Aorta (tissue), 5 donors: ENCODE data around the gene ALKBH7. TPM values are rescaled to one million over a fixed set of nuclear protein-coding genes. Genes with fewer than 3 reads are reported as not detected.

Source experiments
- ATAC-seq: fragments of 200-7000 bp; cut with Tn5 transposase; one replicate; pipeline ENCODE4 v1.9.1; 2022; ENCODE audit warnings: moderate library complexity; ENCODE audit not compliant: low FRiP score
- DNase-seq, 2 donors: peaks; one replicate each; pipeline ENCODE4 v3.0.0-alpha.2; 2020
- H3K27ac ChIP-seq, 2 donors: one replicate each; pipeline ENCODE4 v1.5.1; 2013; ENCODE audit warnings: low read length in 2 of 2, mild to moderate bottlenecking in 2 of 2, moderate library complexity in 2 of 2, control low read depth in 1 of 2, inconsistent platforms in 1 of 2, low read depth in 1 of 2
- H3K27me3 ChIP-seq, 2 donors: one replicate each; pipeline ENCODE4 v1.6.1; 2013; ENCODE audit warnings: control low read depth in 1 of 2, low read length in 1 of 2, mild to moderate bottlenecking in 1 of 2, moderate library complexity in 1 of 2; ENCODE audit not compliant: insufficient read depth in 2 of 2, control insufficient read depth in 1 of 2
- H3K36me3 ChIP-seq, 2 donors: one replicate each; pipeline ENCODE4 v1.6.1; 2013; ENCODE audit warnings: control low read depth in 1 of 2, low read length in 1 of 2, mild to moderate bottlenecking in 1 of 2; ENCODE audit not compliant: insufficient read depth in 2 of 2, control insufficient read depth in 1 of 2
- H3K4me1 ChIP-seq, 2 donors: one replicate each; pipeline ENCODE4 v1.6.1; 2013; ENCODE audit warnings: low read length in 2 of 2, control low read depth in 1 of 2, mild to moderate bottlenecking in 1 of 2, moderate library complexity in 1 of 2; ENCODE audit not compliant: insufficient read depth in 2 of 2, control insufficient read depth in 1 of 2
- H3K4me3 ChIP-seq, 2 donors: one replicate each; pipeline ENCODE4 v1.5.1; 2013; ENCODE audit warnings: low read length in 2 of 2, control low read depth in 1 of 2, mild to moderate bottlenecking in 1 of 2
- H3K9me3 ChIP-seq: one replicate; pipeline ENCODE4 v1.6.1; 2013; ENCODE audit warnings: mild to moderate bottlenecking, low read length; ENCODE audit not compliant: control insufficient read depth
- WGBS, 2 donors: extraction: QIAGEN DNeasy Blood & Tissue Kit; methylation state at CpG; one replicate each; pipeline ENCODE4 v1.1.7; 2013; 5-methylcytosine and 5-hydroxymethylcytosine counted together
- intact Hi-C, 2 donors: fragments of 100-400 bp; cut with DNase I; formaldehyde crosslinking; loops; one replicate each; pipeline versions ENCODE4 v1.14.2 to v1.15.0; 2022
- polyA plus RNA-seq, 2 donors: library from polyadenylated mRNA; stranded (reverse); fragments of 200-250 nt; gene quantifications; one replicate each; pipeline ENCODE4 v1.2.3, GENCODE V29; 2013
- total RNA-seq, 2 donors: library from RNA; stranded (reverse); fragmentation: NEBNext Ultra II Directional; extraction: Animal tissue kit (Norgen Biotek cat#: 25700); gene quantifications; one replicate each; pipeline ENCODE4 v1.2.1, GENCODE V29; 2021
- donor health status: healthy with polysubstance abuse.
- donor health status: Bipolar disorder and iron deficiency.
- donor health status: DM: no; HTN: no; CAD: no.
- donor health status: DM: no; HTN: no; CAD: no.
- donor health status: DM: yes; HTN: yes; CAD: no.

Gene ALKBH7
- total and polyA plus RNA-seq, 4 donors: 36.5 to 124 (median 66.1) TPM

DNA sequence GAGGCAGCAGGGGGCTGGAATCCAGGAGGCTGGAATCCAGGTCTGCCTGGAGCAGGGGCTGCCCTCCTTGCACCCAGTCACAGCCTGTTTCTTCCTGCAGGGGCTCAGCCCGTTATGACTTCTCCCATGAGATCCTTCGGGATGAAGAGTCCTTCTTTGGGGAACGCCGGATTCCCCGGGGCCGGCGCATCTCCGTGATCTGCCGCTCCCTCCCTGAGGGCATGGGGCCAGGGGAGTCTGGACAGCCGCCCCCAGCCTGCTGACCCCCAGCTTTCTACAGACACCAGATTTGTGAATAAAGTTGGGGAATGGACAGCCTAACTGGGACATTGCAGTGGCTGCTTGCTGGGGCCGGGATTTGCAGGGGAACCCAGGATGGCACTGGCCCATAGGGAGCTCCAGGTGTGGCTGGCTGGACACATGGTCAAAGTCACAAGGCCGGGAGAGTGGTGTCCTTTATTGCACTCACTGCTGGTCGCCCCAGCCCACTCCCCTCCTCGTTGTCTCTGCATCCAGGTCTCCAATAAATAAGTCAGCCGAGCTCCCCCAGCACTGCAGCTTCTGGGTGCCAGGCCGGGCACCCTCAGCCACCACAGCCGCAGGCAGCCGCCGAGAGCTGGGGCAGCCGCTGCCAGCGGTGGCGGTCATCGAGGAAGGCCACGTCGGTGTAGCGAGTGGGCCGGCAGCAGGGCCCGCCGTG, 2.3 kb downstream of the ALKBH7 start:
- H3K4me3 ChIP-seq: no peak overlapping the region
- intact Hi-C loops: no loop called here
- H3K4me1 ChIP-seq: no peaks in the 10 kb centered on the region
- no peak for ATAC-seq
- WGBS, 2 donors: 87% methylated on average over 29 of the region's 29 CpGs
- H3K27ac ChIP-seq: no peak overlapping the region
- no peaks in the 10 kb centered on the region for H3K9me3 ChIP-seq
- no peak for DNase-seq
- H3K36me3 ChIP-seq: peaks cover 0 to 2% of the 10 kb centered on the region in 2 donors
- H3K27me3 ChIP-seq: no peaks in the 10 kb centered on the region

DNA sequence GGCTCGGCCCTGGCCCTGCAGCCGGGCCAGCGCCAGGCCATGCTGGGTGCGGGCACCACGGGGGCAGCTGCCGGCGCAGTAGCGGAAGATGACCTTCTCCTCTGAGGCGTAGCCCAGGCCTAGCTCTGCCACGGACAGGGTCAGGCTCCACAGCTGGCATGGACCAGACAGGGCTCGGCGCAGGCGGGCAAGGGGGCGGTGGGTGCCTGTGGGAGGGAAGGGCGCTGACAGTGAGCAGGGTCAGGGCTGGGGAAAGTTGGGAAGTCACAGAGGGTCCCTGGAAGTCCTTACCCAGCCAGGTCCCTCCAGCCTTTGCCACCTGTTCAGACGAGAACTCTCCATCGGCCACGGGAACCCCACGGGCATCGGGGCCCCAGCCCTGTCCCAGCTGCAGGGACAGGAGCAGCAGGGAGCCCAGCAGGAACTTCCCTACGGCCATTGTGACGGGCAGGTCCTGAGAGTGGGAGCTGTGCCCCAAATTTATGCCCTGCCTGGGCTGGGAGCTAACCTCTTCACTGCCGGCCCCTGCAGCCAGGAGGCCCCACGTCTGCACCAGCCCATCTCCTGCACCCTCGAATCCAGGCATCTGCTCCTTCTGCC, 2.9 kb downstream of the ALKBH7 start, which contains the start of gene PSPN:
PSPN (minus strand) TSS at position 523 of the 600 bp plus-strand sequence; CDS start at position 439, 84 bp downstream.
- DNase-seq: no peak
- Histone ChIP-seq H3K36me3 (peaks cover 0 to 8% of the 10 kb centered on the region in 2 donors), H3K4me1 (no peaks in the 10 kb centered on the region), H3K27me3 (no peaks in the 10 kb centered on the region), H3K4me3 (no peak within 1 kb of the TSS), H3K9me3 (no peaks in the 10 kb centered on the region), H3K27ac (no peak within 1 kb of the TSS)
- no peak for ATAC-seq
- 84 to 85% methylated on average over 25 of the region's 25 CpGs for WGBS, 2 donors
- intact Hi-C loops: no loop called here

DNA sequence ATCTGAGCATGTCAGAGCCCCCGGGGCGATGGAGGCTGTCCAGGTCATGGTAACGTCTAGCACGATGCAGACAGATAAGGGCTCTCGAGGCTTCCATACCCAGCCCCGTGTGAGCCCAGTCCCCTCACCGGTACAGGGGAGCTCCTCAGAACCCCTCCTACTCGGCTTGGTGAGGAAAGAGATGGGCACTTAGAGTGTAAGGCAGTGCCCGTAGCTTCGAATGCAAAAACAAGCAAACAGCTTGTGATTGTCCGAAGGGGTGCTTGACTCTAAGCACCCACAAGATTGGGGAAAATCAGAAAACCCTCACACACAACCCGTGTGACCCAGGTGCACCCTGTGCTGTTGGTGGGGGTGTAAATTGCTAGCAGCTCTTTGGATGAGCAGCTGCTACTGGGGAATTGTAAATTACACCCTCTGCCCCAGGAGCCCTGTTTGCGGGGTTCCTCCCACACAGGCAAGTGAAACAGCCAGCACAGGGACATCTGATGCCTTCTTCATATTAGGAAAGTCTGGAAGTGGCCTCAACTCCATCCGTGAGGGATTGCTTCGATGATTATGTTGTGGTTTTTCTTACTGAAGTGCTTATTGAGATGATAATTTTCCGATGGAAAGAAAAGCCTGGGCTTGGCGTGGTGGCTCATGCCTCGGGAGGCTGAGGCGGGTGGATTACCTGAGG, 4.1 kb downstream of the ALKBH7 start:
- peaks cover 0 to 17% of the 10 kb centered on the region in 2 donors for H3K36me3 ChIP-seq
- ATAC-seq (no peak), DNase-seq (no peak)
- no peaks in the 10 kb centered on the region for H3K9me3 ChIP-seq
- H3K4me1 ChIP-seq: no peaks in the 10 kb centered on the region
- no peak overlapping the region for H3K27ac ChIP-seq
- H3K4me3 ChIP-seq: no peak overlapping the region
- no peaks in the 10 kb centered on the region for H3K27me3 ChIP-seq
- WGBS, 2 donors: 73 to 74% methylated on average over 19 of the region's 19 CpGs
- intact Hi-C loops: no loop called here

DNA sequence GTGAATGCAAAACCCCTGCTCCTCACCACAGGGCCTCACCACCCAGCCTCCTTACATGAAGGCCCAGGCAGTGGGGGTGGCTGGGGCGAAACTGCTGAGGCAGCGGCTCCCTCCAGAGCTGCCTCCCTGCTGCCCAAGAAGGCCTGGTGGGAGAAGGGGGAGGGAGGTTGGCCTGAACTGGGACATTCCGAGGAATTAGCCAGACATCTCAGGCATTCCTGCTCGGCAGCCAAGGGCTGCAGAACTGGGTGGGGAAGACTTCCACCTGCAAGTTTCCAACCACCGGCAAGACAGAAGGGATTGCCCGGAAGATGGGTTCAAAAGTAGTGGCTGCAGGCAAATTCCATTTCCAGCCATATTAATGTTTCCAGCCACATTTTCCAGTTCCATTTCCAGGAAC, 5.4 kb downstream of the ALKBH7 start:
- WGBS, 2 donors: 7 to 9% methylated on average over 6 of the region's 6 CpGs
- no peak overlapping the region for H3K27ac ChIP-seq
- H3K4me1 ChIP-seq: no peaks in the 10 kb centered on the region
- ATAC-seq (no peak), DNase-seq (peak in 1 of 2 donors; percentile 70)
- no peaks in the 10 kb centered on the region for H3K27me3 ChIP-seq
- H3K36me3 ChIP-seq: peaks cover under 1 to 19% of the 10 kb centered on the region in 2 donors
- H3K4me3 ChIP-seq: no peak overlapping the region
- H3K9me3 ChIP-seq: no peaks in the 10 kb centered on the region
- intact Hi-C loops: no loop called here

DNA sequence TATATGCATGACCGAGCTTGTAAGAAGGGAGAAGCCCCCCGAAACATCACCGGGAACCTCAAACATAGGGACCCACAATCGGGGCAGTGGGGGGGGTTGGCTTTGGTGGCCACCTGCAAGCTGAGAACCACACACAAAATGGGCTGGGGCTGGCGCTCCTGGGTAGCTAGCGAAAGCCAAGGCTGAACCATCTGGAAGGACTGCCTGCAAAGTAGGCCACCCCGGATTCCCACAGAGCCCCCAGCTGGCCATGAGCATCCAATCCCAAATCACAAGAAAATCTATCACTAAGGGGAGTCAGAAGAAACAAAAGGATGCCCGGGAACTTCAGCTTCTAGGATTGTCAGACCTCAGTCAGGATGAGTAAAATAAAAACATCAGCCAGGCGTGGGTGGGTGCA, 5.9 kb downstream of the ALKBH7 start:
- Histone ChIP-seq H3K4me3 (no peak overlapping the region), H3K4me1 (no peaks in the 10 kb centered on the region), H3K27me3 (no peaks in the 10 kb centered on the region), H3K9me3 (no peaks in the 10 kb centered on the region), H3K27ac (no peak overlapping the region), H3K36me3 (peaks cover 4 to 22% of the 10 kb centered on the region in 2 donors)
- intact Hi-C loops: no loop called here
- WGBS, 2 donors: 69 to 74% methylated on average over 9 of the region's 9 CpGs
- no peak for ATAC-seq
- no peak for DNase-seq

DNA sequence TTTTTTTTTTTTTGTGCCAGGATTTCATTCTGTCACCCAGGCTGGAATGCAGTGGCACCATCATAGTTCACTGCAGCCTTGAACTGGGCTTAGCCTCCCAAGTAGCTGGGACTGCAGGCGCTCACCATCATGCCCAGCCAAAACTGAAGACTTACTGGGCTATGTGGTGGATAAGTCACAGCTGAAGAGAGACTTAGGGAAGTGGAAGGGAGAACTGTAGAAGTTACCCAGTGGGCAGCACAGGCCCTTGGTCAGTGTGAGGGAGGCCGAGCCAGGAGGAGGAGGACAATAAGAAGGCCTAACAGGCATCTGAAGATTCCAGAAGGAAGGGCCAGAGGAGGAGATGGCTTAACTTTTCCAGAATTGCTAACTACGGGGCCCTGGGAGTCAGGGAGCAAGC, 7.2 kb downstream of the ALKBH7 start:
- H3K9me3 ChIP-seq: no peaks in the 10 kb centered on the region
- H3K27ac ChIP-seq: no peak overlapping the region
- no peaks in the 10 kb centered on the region for H3K27me3 ChIP-seq
- peaks cover 4 to 22% of the 10 kb centered on the region in 2 donors for H3K36me3 ChIP-seq
- H3K4me1 ChIP-seq: no peaks in the 10 kb centered on the region
- intact Hi-C loops: no loop called here
- no peak for DNase-seq
- H3K4me3 ChIP-seq: no peak overlapping the region
- ATAC-seq: no peak
- 86 to 99% methylated on average over 3 of the region's 3 CpGs for WGBS, 2 donors

DNA sequence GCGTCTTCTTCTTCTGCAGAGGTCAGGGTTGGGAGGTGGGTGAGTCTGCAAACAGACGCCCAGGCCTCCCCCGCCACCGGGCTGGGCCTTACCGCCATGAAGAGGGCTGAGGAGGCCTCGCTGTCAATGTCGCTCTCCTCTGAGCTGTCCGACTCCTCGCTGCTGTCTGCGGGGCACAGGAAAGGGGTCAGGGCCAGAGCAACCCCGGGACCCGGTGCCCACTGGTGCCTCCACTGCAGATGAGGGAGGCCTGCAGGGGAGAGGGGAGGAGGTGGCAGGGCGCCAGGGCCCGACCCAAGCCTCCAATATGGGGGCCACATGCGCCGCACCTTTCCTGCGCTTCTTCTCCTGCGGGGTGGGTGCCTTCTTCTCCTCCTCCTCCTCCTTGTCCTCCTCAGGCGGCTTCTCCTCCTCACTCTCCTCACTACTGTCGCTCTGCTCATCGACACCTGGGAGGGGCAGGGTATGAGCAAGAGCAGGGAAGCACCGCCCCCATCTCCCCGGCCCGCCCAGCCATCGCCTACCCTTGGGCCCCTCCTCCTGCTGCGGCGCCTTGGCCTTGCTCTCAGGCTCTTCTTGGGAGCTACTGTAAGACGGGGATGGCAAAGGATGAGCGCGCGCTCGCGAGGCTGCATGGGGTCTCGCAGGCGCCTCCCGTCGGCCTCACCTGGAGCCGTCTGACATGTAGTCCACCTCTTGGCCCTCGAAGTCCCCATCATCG, 8.6 kb downstream of the ALKBH7 start:
- DNase-seq: no peak
- no peak overlapping the region for H3K27ac ChIP-seq
- H3K9me3 ChIP-seq: no peaks in the 10 kb centered on the region
- no peak overlapping the region for H3K4me3 ChIP-seq
- no peaks in the 10 kb centered on the region for H3K4me1 ChIP-seq
- no peak for ATAC-seq
- intact Hi-C loops: no loop called here
- H3K36me3 ChIP-seq: peaks cover 4 to 22% of the 10 kb centered on the region in 2 donors
- 97 to 98% methylated on average over 37 to 40 of the region's 40 CpGs for WGBS, 2 donors
- H3K27me3 ChIP-seq: no peaks in the 10 kb centered on the region

DNA sequence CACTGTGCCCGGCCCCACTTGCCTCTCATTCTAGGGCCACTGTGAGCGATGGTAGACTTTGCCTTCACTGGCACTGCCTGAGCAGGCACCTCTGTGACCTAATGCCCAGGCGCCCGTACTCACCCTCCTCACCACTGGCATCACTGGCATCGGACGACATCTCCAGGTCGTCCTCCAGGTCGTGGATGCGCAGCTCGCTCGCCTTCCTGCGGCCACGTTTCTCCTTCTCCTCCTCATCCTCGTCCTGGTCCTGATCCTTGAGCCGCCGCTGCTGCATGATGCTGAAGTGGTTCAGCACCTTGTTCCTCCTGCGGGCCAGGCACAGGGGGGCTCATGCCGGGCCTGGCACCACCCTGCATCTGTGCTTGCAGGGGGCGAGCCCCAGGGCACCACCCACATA, 10.6 kb downstream of the ALKBH7 start:
- DNase-seq (no peak), ATAC-seq (no peak)
- Histone ChIP-seq H3K27me3 (no peaks in the 10 kb centered on the region), H3K9me3 (no peaks in the 10 kb centered on the region), H3K36me3 (peaks cover 4 to 22% of the 10 kb centered on the region in 2 donors), H3K4me3 (no peak overlapping the region), H3K4me1 (no peaks in the 10 kb centered on the region), H3K27ac (no peak overlapping the region)
- WGBS, 2 donors: 92 to 97% methylated on average over 19 of the region's 19 CpGs
- intact Hi-C loops: no loop called here
